ENCODE measurements around the gene SMPX.

SMPX gene

DNA sequence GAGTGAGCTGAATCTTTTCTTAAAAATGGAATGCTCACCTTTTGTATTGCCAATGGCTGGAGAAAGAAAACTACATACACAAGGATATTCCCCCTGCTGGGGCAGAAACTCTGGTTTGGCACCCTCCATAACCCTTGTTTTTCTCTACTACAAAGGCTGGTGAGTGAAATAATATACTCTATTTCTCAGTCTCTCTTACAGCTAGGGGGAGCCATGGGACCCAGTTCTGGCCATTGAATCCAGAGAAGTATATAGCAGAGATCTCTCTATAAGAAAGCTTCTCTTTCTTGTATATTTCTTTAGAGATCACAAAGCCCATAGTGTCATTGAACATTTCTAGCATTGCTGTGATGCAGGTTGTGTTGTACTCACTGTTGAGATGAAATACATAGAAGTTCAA is 49.8 kb downstream of the SMPX start:
- DNase-seq = no peak

DNA sequence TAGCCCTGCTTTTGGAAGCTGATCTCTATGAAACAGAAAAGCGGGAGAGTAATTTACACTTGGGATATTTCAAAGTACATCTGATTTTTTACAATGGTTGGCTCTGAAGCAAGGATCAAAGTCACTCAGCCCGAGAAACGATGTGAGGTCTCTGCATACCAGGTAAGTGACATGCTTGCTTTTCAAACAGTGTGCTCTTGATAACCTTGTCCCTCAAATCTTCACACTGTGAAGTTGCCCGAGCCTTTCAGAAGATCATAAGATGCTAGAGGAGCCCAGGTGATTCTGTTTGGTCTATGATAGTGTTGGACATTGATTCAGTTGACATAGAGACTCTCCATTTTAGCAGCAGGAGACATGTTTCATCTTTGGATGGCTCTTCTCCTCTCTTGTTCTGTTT is 52.7 kb downstream of the SMPX start:
- no peak for DNase-seq

DNA sequence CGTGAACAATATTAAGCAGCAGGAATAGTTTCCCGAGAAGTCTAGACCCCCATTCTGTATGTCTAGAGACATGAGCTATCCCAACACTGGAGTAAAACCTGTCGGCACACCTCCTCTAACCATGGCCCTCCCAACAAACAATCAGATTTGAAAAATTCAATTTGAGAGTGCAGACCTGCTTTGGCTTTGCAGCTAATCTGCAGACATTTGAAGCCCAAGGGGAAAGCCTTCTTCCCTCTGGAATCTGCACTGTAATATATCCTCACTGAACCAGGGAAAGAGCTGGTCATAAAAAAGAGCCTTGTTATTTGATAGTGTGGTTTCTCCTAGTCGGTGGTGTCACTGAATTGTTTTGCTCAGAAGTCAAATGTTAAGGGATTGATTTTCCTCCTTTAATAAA is 55.2 kb downstream of the SMPX start:
- DNase-seq = no peak

DNA sequence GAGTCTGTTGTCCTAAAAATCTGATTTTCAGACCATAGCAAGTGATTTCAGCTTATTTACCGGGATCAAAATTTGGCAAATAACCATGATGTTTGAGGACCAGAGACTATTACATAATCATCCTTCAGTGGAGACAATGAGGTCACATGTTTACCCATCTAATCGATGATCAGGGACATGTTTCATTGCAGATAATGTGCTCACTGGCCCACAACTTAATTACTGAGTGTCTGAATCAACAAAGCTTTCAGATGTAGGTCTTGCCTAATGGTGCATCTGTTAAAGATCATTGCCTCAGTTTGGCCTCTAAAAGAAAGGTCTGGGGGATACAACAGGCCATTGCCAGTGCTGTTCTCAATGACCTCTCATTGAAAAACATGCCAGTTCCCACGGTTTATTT is 56.9 kb downstream of the SMPX start:
- no peak for DNase-seq

DNA sequence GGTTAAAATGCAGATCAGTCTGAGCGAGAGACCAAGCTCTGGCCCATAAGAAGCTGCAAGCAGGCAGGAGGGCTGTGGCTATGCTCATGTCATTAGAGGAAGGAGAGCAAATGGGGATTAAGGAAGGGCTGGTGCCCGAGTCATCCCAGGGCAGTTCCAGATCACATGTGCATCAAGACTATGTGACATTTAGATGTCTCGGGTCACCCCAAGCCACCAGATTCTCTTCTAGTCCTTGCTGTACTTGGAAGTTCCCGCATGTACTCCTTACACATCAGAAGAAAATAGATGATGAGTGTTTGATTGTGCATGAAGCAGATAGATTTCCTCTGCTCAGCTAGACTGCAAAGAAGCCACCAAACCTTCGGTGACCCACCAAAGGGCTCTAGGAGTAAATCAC is 57.6 kb downstream of the SMPX start:
- DNase-seq = no peak

DNA sequence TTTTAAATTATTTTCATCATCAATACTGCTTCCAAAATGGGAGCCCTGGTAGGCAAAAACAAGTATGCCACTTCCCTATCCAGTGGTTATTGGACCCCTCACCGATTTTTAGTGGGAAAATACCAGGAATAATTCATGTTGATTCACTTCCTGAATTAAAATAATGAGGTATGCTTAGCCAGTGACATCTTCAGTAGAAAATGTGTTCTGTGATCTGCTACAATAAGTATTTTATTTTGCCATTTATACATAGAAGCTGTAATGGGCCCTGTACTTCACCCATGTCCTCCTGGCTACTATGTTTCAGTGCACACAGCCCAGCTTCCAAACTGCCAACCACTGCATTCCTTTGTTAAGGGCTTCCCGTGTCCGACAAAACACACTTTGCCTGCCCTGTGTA is 58.8 kb downstream of the SMPX start:
- DNase-seq = no peak

DNA sequence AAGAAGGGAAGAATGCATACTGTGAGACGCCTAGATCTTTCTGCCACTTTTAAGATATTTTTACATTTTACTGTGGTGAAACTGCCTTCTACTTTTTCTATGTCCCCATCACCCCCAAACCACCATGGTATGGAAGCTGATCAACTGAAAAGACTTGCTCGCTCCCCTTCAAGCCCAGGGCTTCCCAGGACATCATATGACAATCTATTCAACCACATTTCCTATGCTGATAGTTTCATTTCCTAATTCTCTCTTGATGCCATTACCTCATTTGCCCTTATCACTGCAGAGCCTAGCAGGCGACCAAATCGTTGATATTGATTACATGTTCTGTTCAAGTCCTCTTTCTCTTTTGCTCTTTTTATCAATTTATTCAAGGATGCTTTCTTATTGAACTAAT is 59.6 kb downstream of the SMPX start:
- DNase-seq = no peak

GRCh38 chrX:21691512-21692018 is 66.4 kb downstream of the SMPX start:
- DNase-seq = no peak

GRCh38 chrX:21683941-21684340 is 74.0 kb downstream of the SMPX start:
- no peak for DNase-seq

DNA sequence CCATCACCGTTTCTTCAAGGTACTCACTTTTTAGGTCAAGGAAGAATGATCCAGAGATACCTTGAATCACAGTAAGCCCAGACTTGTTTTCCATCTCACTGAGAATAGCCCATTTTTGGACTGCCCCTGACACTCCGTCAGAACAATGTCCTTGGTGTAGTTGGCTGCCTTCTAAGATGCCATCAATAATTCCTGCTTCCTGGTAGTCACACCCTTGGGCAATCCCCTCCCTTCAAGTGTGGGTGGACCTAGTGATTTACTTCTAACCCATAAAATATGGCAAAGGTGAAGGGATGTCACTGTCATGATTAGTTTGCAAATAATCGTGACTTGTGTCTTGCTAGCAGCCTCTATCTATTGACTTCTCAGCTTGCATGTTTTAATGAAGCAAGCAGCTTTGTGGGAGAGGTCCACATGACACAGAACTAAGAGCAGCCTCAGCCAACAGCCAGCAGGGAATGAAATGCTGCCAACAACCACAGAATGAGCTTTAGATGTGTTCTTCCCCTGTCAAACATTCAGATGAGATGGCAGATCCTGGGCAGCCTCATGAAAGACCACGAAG is 79.8 kb downstream of the SMPX start:
- no peak for DNase-seq

GRCh38 chrX:21675931-21676330 is 82.0 kb downstream of the SMPX start:
- no peak for DNase-seq

- no peak for DNase-seq
Measured at GRCh38 chrX:21674430-21675186, 83.3 kb downstream of the SMPX start.

DNA sequence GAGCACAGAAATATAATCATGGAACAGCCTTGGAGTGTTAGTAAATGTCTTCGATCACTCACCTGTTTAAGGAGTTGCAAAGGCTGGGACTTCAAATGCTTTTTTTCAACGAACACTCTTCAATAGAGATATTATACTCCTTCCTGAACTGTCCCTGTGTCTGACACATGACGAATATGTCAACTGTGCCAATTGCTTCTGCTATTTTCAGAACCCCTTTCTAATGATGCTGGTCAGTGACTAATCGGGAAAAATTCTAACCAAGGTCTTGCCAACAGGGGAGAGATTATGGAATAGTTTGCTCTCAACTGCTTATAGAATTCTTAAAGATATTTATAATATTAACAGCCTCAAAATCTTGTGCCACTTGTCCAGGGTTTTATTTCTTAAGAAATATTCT is 91.2 kb downstream of the SMPX start:
- no peak for DNase-seq

GRCh38 chrX:21666252-21666651 is 91.7 kb downstream of the SMPX start:
- no peak for DNase-seq

DNA sequence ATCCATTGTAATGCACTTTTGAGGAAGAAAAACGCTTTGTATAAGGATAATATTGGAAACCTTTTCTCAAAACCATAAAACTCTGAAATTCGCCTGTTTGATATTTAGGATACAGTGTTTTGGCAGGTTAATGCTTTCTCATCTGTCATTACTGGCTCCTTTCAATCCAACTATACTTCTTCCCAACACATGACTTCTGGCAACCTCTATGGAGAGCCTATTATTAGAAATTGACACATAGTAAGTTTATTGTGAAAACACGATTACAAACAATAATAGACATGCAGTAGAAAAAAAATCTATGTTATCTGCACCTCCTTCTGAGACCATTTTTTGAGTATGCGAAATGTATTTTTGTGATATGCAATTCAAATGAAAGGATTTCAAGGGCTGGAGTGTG is 95.2 kb downstream of the SMPX start:
- no peak for DNase-seq

GRCh38 chrX:21661316-21661715 is 96.6 kb downstream of the SMPX start:
- no peak for DNase-seq

GRCh38 chrX:21660156-21660555 is 97.8 kb downstream of the SMPX start:
- no peak for DNase-seq

GRCh38 chrX:21659320-21659719 is 98.6 kb downstream of the SMPX start:
- DNase-seq = no peak

- no peak for DNase-seq
Measured at GRCh38 chrX:21658746-21659145, 99.2 kb downstream of the SMPX start.

GRCh38 chrX:21658152-21658737 is 99.7 kb downstream of the SMPX start, which contains the start of gene KLHL34:
KLHL34 (minus strand) TSS chrX:21658330; CDS start chrX:21657788, 542 bp downstream.
- DNase-seq = peak in 1 of 2 experiments; percentile 18

GRCh38 chrX:21657318-21658151 is 100.4 kb downstream of the SMPX start:
- no peak for DNase-seq

DNA sequence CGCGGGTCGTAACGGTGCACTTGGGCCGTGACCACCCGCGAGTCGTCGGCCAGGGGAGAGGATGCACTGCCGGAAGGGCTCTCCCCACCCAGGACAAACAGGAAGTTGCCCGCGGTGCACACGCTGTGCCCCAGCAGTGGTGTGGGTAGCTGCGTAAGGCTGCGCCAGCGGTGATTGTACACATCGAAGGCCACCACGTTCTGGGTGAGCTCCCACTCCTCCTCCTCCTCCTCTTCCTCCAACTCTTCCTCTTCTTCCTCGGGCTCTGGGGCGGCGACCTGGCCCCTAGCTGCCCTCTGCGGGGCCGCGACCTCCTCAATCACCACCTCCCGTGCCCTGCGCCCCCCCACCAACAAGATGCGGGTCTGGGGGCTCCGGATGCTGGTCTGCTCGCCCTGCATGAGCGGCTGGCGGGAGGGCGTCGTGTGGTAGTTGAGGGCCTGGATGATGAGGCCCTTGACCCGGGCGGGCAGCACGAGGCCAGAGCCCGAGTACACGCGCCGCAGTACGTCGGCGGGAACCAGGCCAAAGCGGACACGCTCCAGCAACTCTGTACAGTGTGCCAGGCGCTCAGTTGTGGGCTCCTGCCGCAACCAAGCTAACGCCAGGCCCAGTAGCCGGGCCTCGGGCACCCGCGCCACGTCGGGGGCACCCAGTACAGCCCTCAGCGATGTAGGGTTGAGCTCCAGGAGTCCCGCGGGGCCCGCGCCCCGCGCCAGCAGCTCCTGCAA is 101.2 kb downstream of the SMPX start:
- DNase-seq = no peak

All from stimulated activated CD4-positive, alpha-beta T cell treated with anti-CD3 and anti-CD28 coated beads, Interleukin-4, amount 100 ng/mL, for 4 hours (primary cell).